Subcutaneous adipose tissue (tissue), 4 donors: Measurements from ENCODE around the gene BIN2. TPM values are rescaled to one million over a fixed set of nuclear protein-coding genes. Genes with fewer than 3 reads are reported as not detected.

Experiments used
- CTCF ChIP-seq: fragments of 450-650 bp; IDR thresholded peaks from one replicate; pipeline ENCODE4 v1.5.1; 2016; ENCODE audit warnings: low read depth, mild to moderate bottlenecking, control low read depth, antibody characterized with exemption, moderate library complexity
- total RNA-seq, 4 donors: library from RNA; depleted of rRNA; stranded (reverse); fragments of >200 nt; gene quantifications; one replicate each; pipeline ENCODE4 v1.1.0, GENCODE V29; 2016

Gene BIN2
- total RNA-seq, 4 donors from 2014 or later = 2.3 to 26.2 (median 8.9) TPM

DNA sequence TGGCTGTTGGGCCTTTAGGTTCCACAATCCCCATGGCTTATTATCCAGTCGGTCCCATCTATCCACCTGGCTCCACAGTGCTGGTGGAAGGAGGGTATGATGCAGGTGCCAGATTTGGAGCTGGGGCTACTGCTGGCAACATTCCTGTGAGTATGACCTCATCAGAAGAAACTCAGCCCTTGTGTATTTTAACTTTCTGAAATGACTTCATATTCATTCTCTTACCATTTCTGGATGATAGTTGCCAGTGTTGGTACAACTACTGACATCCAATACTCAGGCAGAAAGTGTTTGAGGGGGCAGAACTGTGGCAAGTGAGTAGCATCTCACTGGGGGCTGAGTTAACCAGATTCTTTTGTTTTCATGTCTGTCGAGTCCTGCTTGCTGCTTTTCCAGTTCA lies 83.0 kb downstream of the BIN2 start:
- no peak for TF ChIP-seq CTCF

- TF ChIP-seq CTCF = no peak
These were observed 85.3 kb downstream of the BIN2 start, which contains the start of gene DAZAP2 for GRCh38 chr12:51238510-51239334. TSS of gene DAZAP2 (plus strand) at chr12:51238826. CDS start at chr12:51238908, 82 bp downstream.

DNA sequence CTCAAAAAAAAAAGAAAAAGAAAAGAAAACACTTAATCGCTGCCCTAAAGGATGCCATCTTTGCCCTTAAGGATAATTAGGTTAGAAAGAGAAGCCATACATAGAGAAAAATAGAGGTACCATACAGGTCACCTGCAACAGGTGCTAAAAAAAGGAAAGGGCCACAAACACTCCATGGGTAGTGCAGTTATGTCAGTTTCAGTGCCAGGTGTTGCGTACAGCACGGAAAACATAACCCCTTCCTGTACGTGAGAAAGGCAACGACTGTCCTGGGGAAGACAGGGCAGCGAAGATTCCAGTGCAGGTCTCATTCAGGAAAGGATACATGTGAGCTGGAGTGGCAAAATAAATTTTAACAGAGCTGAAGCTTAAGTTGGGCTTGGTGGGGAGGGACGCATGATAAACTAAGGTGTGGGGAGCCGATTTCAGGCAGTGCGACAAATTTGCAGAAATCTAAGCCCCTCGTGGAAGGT lies 85.9 kb downstream of the BIN2 start:
- no peak for TF ChIP-seq CTCF

DNA sequence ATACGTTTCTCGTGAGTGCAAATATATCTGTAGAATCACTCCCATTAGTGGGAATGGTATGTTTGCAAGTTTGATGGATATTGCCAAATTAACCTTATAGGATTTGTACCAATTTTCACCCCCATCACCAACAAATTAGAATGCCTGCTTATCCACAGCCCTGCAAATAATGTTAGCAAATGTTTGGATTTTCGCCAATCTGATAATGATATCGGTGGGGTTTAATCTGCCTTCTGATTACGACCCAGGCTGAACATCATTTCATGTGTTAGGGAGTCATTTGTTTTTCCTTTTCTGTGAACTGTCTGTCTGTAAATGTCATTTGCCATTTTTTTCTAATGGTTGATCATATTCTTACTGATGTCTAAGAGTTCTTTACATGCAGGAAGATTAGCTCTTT lies 89.4 kb downstream of the BIN2 start:
- TF ChIP-seq CTCF = no peak

DNA sequence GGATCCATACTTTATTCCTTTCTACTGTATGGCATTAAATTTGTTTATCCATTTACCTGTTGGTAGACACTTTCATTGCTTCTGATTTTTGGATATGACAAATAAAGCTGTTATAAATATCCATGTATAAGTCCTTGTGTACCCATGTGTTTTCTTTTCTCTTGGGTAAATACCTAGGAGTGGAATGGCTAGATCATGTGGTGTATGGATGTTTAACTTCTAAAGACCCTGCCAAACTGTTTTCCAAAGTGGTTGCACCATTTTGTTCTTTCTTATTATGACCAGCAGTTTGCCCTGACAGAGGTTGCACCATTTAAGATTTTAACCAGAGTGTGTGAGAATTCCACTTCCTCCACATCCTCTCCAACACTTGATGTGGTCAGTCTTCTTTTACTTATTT lies 91.3 kb downstream of the BIN2 start:
- no peak for TF ChIP-seq CTCF

Other genes with a start within 250 kb of the BIN2 start
- 10 to 100 TPM; 19.9 to 23.6 (median 21.5) TPM for gene CSRNP2, start 240.6 kb downstream of the BIN2 start, total RNA-seq
- 10 to 100 TPM; 13.1 to 22.8 (median 15.0) TPM for gene TFCP2, start 151.0 kb downstream of the BIN2 start, total RNA-seq
- gene POU6F1, start 106.1 kb downstream of the BIN2 start, total RNA-seq = 10 to 100 TPM in 2 of 4 donors, 1 to 10 TPM in 2; 6.3 to 13.0 (median 10.5) TPM
- gene DAZAP2, start 85.3 kb downstream of the BIN2 start, total RNA-seq = 100 to 1,000 TPM; 162 to 256 (median 236) TPM
- gene SMAGP, start 53.8 kb downstream of the BIN2 start, total RNA-seq = 10 to 100 TPM in 1 of 4 donors, 1 to 10 TPM in 3; 2.9 to 11.9 (median 3.5) TPM
- not detected for gene CELA1, start 22.5 kb upstream of the BIN2 start, total RNA-seq
- 10 to 100 TPM in 1 of 4 donors, 1 to 10 TPM in 3; 1.1 to 13.8 (median 3.3) TPM for gene GALNT6, start 67.2 kb upstream of the BIN2 start, total RNA-seq
- 1 to 10 TPM in 3 of 4 donors, under 1 TPM in 1; 0.49 to 5.6 (median 1.7) TPM for gene SLC4A8, start 100.7 kb upstream of the BIN2 start, total RNA-seq